GM23338 (cell line): ENCODE data around the gene TFAP2E. TPM values are rescaled to one million over a fixed set of nuclear protein-coding genes. Genes with fewer than 3 reads are reported as not detected.
A peak's percentile ranks its signal among the peaks of the same experiment; 100 is the strongest.

Experiments
- ATAC-seq: fragments of 200-7000 bp; cut with Tn5 transposase; 3 replicates; pipeline ENCODE4 v1.9.1; 2020
- DNase-seq: peaks from one replicate; pipeline ENCODE4 v3.0.0-alpha.2; 2015; ENCODE audit warnings: low spot score
- H2AFZ ChIP-seq: fragments of 200-600 bp; sonication (generic); 2 replicates; pipeline ENCODE4 v1.8.0; 2016; ENCODE audit warnings: antibody characterized with exemption, mild to moderate bottlenecking, moderate library complexity
- H3F3A ChIP-seq: fragments of 200-600 bp; sonication (generic); replicated peaks from 2 replicates; pipeline ENCODE4 v1.8.0; 2017; ENCODE audit warnings: antibody characterized with exemption, mixed run types, low read depth
- H3K27ac ChIP-seq: fragments of 200-600 bp; sonication (generic); 2 replicates; pipeline ENCODE4 v1.6.1; 2016; ENCODE audit warnings: low read depth
- H3K27me3 ChIP-seq: fragments of 200-600 bp; sonication (generic); 2 replicates; pipeline ENCODE4 v1.8.0; 2016; ENCODE audit warnings: mild to moderate bottlenecking, mixed run types, moderate library complexity; ENCODE audit not compliant: insufficient read depth
- H3K36me3 ChIP-seq: fragments of 200-600 bp; sonication (generic); 2 replicates; pipeline ENCODE4 v1.8.0; 2016; ENCODE audit warnings: mild to moderate bottlenecking; ENCODE audit not compliant: insufficient read depth
- H3K4me1 ChIP-seq: fragments of 200-600 bp; sonication (generic); 2 replicates; pipeline ENCODE4 v1.8.0; 2016; ENCODE audit warnings: mild to moderate bottlenecking, moderate library complexity; ENCODE audit not compliant: insufficient read depth
- H3K4me2 ChIP-seq: fragments of 200-600 bp; sonication (generic); 2 replicates; pipeline ENCODE4 v1.7.1; 2017; ENCODE audit warnings: mixed run types
- H3K4me3 ChIP-seq: fragments of 200-600 bp; sonication (generic); 2 replicates; pipeline ENCODE4 v1.6.1; 2016; ENCODE audit warnings: mixed run types
- H3K79me2 ChIP-seq: fragments of 200-600 bp; sonication (generic); replicated peaks from 2 replicates; pipeline ENCODE4 v1.8.0; 2017; ENCODE audit warnings: mild to moderate bottlenecking; ENCODE audit not compliant: insufficient read depth
- H3K9me2 ChIP-seq: fragments of 200-600 bp; sonication (generic); 2 replicates; pipeline ENCODE4 v1.8.0; 2017; ENCODE audit not compliant: insufficient read depth
- H4K20me1 ChIP-seq: fragments of 200-600 bp; sonication (generic); replicated peaks from 2 replicates; pipeline ENCODE4 v1.8.0; 2017; ENCODE audit warnings: mild to moderate bottlenecking; ENCODE audit not compliant: insufficient read depth
- H3K27ac Mint-ChIP-seq: 2 replicates; pipeline ENCODE4 v1.8.0; 2020; ENCODE audit warnings: inconsistent platforms, mild to moderate bottlenecking, moderate library complexity, mixed read lengths
- H3K27me3 Mint-ChIP-seq: 3 replicates; pipeline ENCODE4 v1.8.0; 2022; ENCODE audit warnings: low read depth, mild to moderate bottlenecking, moderate library complexity, mixed read lengths, inconsistent platforms; ENCODE audit not compliant: insufficient read depth, poor library complexity
- H3K36me3 Mint-ChIP-seq: 3 replicates; pipeline ENCODE4 v1.8.0; 2021; ENCODE audit warnings: low read depth, mild to moderate bottlenecking, inconsistent platforms, moderate library complexity, mixed read lengths
- H3K4me1 Mint-ChIP-seq: 3 replicates; pipeline ENCODE4 v1.8.0; 2020; ENCODE audit warnings: mild to moderate bottlenecking, inconsistent platforms, mixed read lengths
- H3K4me3 Mint-ChIP-seq: 3 replicates; pipeline ENCODE4 v1.8.0; 2021; ENCODE audit warnings: moderate library complexity, mild to moderate bottlenecking, inconsistent platforms, mixed read lengths
- H3K9me3 Mint-ChIP-seq: 3 replicates; pipeline ENCODE4 v1.8.0; 2020; ENCODE audit warnings: moderate library complexity, mild to moderate bottlenecking, inconsistent platforms, mixed read lengths
- CREB1 ChIP-seq: fragments of 250-450 bp; sonication (Bioruptor Pico); IDR thresholded peaks from 2 replicates; pipeline ENCODE4 v1.5.0; 2020; ENCODE audit warnings: low read depth, mild to moderate bottlenecking, moderate library complexity
- CTCF ChIP-seq, 2 experiments: fragments of 200-600 bp in 1 of 2; sonication (generic) in 1 of 2; conservative IDR thresholded peaks; 2 replicates each; pipeline versions ENCODE4 v1.5.1 to v1.6.1; 2016 to 2017; ENCODE audit warnings: antibody characterized with exemption in 2 of 2, low read depth in 2 of 2, mild to moderate bottlenecking in 2 of 2, moderate library complexity in 1 of 2
- ETS1 ChIP-seq: IDR thresholded peaks from 2 replicates; pipeline ENCODE4 v1.6.1; 2016; ENCODE audit warnings: antibody characterized with exemption
- EZH2phosphoT487 ChIP-seq: fragments of 200-600 bp; sonication (generic); IDR thresholded peaks from one replicate; pipeline ENCODE4 v1.8.1; 2018; ENCODE audit warnings: antibody characterized with exemption; ENCODE audit not compliant: unreplicated experiment
- JUNB ChIP-seq: IDR thresholded peaks from one replicate; pipeline ENCODE4 v1.6.1; 2016; ENCODE audit warnings: antibody characterized with exemption; ENCODE audit not compliant: unreplicated experiment
- NANOG ChIP-seq: IDR thresholded peaks from 2 replicates; pipeline ENCODE4 v1.6.1; 2016; ENCODE audit warnings: antibody characterized with exemption, borderline replicate concordance
- POLR2AphosphoS5 ChIP-seq: IDR thresholded peaks from 2 replicates; pipeline ENCODE4 v1.6.1; 2016; ENCODE audit warnings: antibody characterized with exemption, low read depth
- STAT1 ChIP-seq: IDR thresholded peaks from one replicate; pipeline ENCODE4 v1.6.1; 2016; ENCODE audit warnings: antibody characterized with exemption; ENCODE audit not compliant: unreplicated experiment
- ZNF114 ChIP-seq: fragments of 250-450 bp; sonication (Bioruptor Pico); IDR thresholded peaks from 2 replicates; pipeline ENCODE4 v1.5.0; 2020; ENCODE audit warnings: mild to moderate bottlenecking, moderate library complexity
- ZNF331 ChIP-seq: fragments of 250-450 bp; sonication (Bioruptor Pico); IDR thresholded peaks from 2 replicates; pipeline ENCODE4 v1.5.0; 2020; ENCODE audit warnings: low read depth, mild to moderate bottlenecking, moderate library complexity
- polyA plus RNA-seq: library from polyadenylated mRNA; unstranded; fragments of >200 nt; fragmentation: Nextera tagmentation; extraction: Ambion mirVana; gene quantifications from 2 replicates; pipeline ENCODE4 v1.2.1, GENCODE V29; 2016
- total RNA-seq: library from RNA; depleted of rRNA; stranded (reverse); fragments of >200 nt; shearing (Covaris generic); gene quantifications from 2 replicates; pipeline ENCODE4 v1.2.3, GENCODE V29; 2014

TFAP2E gene
- total and polyA plus RNA-seq, 2 experiments from 2014 or later, result 0.34 to 1.4 TPM

- Histone ChIP-seq H3F3A (peaks cover 8% of the 10 kb centered on the region; the same call in 1 of the 2 replicates), H2AFZ (no peak overlapping the region), H4K20me1 (peaks cover 37% of the 10 kb centered on the region), H3K79me2 (peaks cover 25% of the 10 kb centered on the region), H3K9me2 (no peaks in the 10 kb centered on the region), H3K27ac (no peak overlapping the region), H3K4me3 (no peak overlapping the region), H3K27me3 (no peaks in the 10 kb centered on the region), H3K4me1 (no peaks in the 10 kb centered on the region), H3K36me3 (peaks cover 43% of the 10 kb centered on the region), H3K4me2 (no peak overlapping the region)
- Mint-ChIP-seq H3K9me3 (no peaks in the 10 kb centered on the region), H3K4me3 (no peak overlapping the region), H3K4me1 (0 out of 3 replicates have a peak, but pooled peaks cover 7% of the 10 kb centered on the region), H3K27ac (no peak overlapping the region), H3K27me3 (no peaks in the 10 kb centered on the region), H3K36me3 (peaks cover 62% of the 10 kb centered on the region)
- no peak for ATAC-seq
- no peak for DNase-seq
- TF ChIP-seq STAT1, result no peak
- TF ChIP-seq CREB1 (CRISPR knock-in tag), result no peak
- no peak for TF ChIP-seq ZNF114 (CRISPR knock-in tag)
- no peak for TF ChIP-seq JUNB
- TF ChIP-seq NANOG, result no peak
- TF ChIP-seq CTCF (conservative IDR thresholded peaks at IDR 0.05; ENCODE audit: low read depth in 2 of 2), result no peak
- TF ChIP-seq EZH2phosphoT487, result no peak
- no peak for TF ChIP-seq POLR2AphosphoS5
- no peak for TF ChIP-seq ETS1
- no peak for TF ChIP-seq ZNF331 (CRISPR knock-in tag)
Observed at GRCh38 chr1:35603941-35604340, 30.8 kb downstream of the TFAP2E start.

- no peak for DNase-seq
- 0 out of 2 replicates have a peak overlapping the region, but pooled peaks have one; percentile 5 for H3K27ac ChIP-seq
- TF ChIP-seq ZNF114 (CRISPR knock-in tag) (no peak), ETS1 (no peak), EZH2phosphoT487 (no peak), STAT1 (no peak), CREB1 (CRISPR knock-in tag) (no peak), POLR2AphosphoS5 (no peak)
Observed at GRCh38 chr1:35605071-35605866, 32.2 kb downstream of the TFAP2E start.

More at GRCh38 chr1:35605071-35605866, 32.2 kb downstream of the TFAP2E start:
- H3K4me2 ChIP-seq, result no peak overlapping the region
- peak; percentile 57; the same call in 2 of the 3 replicates for ATAC-seq
- H3K27me3 ChIP-seq, result no peaks in the 10 kb centered on the region
- H3K4me1 ChIP-seq, result no peaks in the 10 kb centered on the region
- no peak overlapping the region for H3K4me3 ChIP-seq
- H3K27me3 Mint-ChIP-seq, result no peaks in the 10 kb centered on the region
- H3K36me3 ChIP-seq, result peaks cover 41% of the 10 kb centered on the region; the same call in 1 of the 2 replicates
- no peaks in the 10 kb centered on the region for H3K9me3 Mint-ChIP-seq
- no peaks in the 10 kb centered on the region for H3K9me2 ChIP-seq
- no peak overlapping the region for H3K4me3 Mint-ChIP-seq
- H2AFZ ChIP-seq, result no peak overlapping the region
- H3K4me1 Mint-ChIP-seq, result 0 out of 3 replicates have a peak, but pooled peaks cover 7% of the 10 kb centered on the region
- no peak overlapping the region for H3K27ac Mint-ChIP-seq
- H3K79me2 ChIP-seq, result peaks cover 36% of the 10 kb centered on the region
- H3F3A ChIP-seq, result peaks cover 6% of the 10 kb centered on the region; the same call in 1 of the 2 replicates
- peaks cover 31% of the 10 kb centered on the region for H4K20me1 ChIP-seq
- H3K36me3 Mint-ChIP-seq, result peaks cover 70% of the 10 kb centered on the region
